ENCODE data around the gene ENPP1. TPM values are rescaled to one million over a fixed set of nuclear protein-coding genes. Genes with fewer than 3 reads are reported as not detected.
"Not testable (repeated sequence)": the region's sequence is repeated elsewhere in the genome, so short reads cannot be mapped to it uniquely, and the experiment has no call there.

ENPP1 gene
- total RNA-seq, 3 donors from 2014 or later, result 0.32 to 0.52 (median 0.51) TPM

- ATAC-seq, result peak; percentile 16 to 27
- H3K36me3 Mint-ChIP-seq (ENCODE audit: insufficient read depth); H3K4me3 Mint-ChIP-seq; DNase-seq; H3K9me3 Mint-ChIP-seq: not testable (repeated sequence)
- peaks cover 55% of the 10 kb centered on the region for H3K27me3 Mint-ChIP-seq (ENCODE audit: low read depth)
- peaks cover 11% of the 10 kb centered on the region for H3K4me1 Mint-ChIP-seq (ENCODE audit: low read depth)
These were observed 108.4 kb downstream of the ENPP1 start for GRCh38 chr6:131916091-131916796.

GRCh38 chr6:131916847-131917246 lies 109.0 kb downstream of the ENPP1 start:
- Mint-ChIP-seq H3K4me1 (ENCODE audit: low read depth) (peaks cover 11% of the 10 kb centered on the region), H3K27me3 (ENCODE audit: low read depth) (peaks cover 52% of the 10 kb centered on the region), H3K9me3 (peaks cover 8% of the 10 kb centered on the region), H3K4me3 (no peak overlapping the region), H3K36me3 (ENCODE audit: insufficient read depth) (no peaks in the 10 kb centered on the region)
- no peak for DNase-seq
- ATAC-seq, result peak in 1 of 2 donors; percentile 23

- no peaks in the 10 kb centered on the region for H3K36me3 Mint-ChIP-seq (ENCODE audit: insufficient read depth)
- H3K27me3 Mint-ChIP-seq (ENCODE audit: low read depth), result peaks cover 49% of the 10 kb centered on the region
- ATAC-seq, result no peak
- no peak overlapping the region for H3K4me3 Mint-ChIP-seq
- DNase-seq, result no peak
- peaks cover 9% of the 10 kb centered on the region for H3K4me1 Mint-ChIP-seq (ENCODE audit: low read depth)
- peaks cover 8% of the 10 kb centered on the region for H3K9me3 Mint-ChIP-seq
These were observed 109.5 kb downstream of the ENPP1 start for GRCh38 chr6:131917318-131917717.

GRCh38 chr6:131917763-131918649 lies 110.2 kb downstream of the ENPP1 start:
- Mint-ChIP-seq H3K9me3 (peaks cover 11% of the 10 kb centered on the region), H3K4me1 (ENCODE audit: low read depth) (peaks cover 9% of the 10 kb centered on the region), H3K4me3 (no peak overlapping the region), H3K27me3 (ENCODE audit: low read depth) (peaks cover 47% of the 10 kb centered on the region), H3K36me3 (ENCODE audit: insufficient read depth) (no peaks in the 10 kb centered on the region)
- DNase-seq (no peak), ATAC-seq (no peak)

GRCh38 chr6:131918650-131919355 lies 111.0 kb downstream of the ENPP1 start:
- peaks cover 40% of the 10 kb centered on the region for H3K27me3 Mint-ChIP-seq (ENCODE audit: low read depth)

GRCh38 chr6:131920656-131921055 lies 112.8 kb downstream of the ENPP1 start:
- no peaks in the 10 kb centered on the region for H3K36me3 Mint-ChIP-seq (ENCODE audit: insufficient read depth)
- peaks cover 12% of the 10 kb centered on the region for H3K9me3 Mint-ChIP-seq
- peaks cover 31% of the 10 kb centered on the region for H3K27me3 Mint-ChIP-seq (ENCODE audit: low read depth)
- H3K4me3 Mint-ChIP-seq, result no peak overlapping the region
- ATAC-seq (no peak), DNase-seq (no peak)
- peaks cover 9% of the 10 kb centered on the region for H3K4me1 Mint-ChIP-seq (ENCODE audit: low read depth)

More at GRCh38 chr6:131918650-131919355, 111.0 kb downstream of the ENPP1 start:
- peaks cover 9% of the 10 kb centered on the region for H3K4me1 Mint-ChIP-seq (ENCODE audit: low read depth)
- H3K4me3 Mint-ChIP-seq, result no peak overlapping the region
- ATAC-seq (no peak), DNase-seq (no peak)
- H3K9me3 Mint-ChIP-seq, result peaks cover 12% of the 10 kb centered on the region
- H3K36me3 Mint-ChIP-seq (ENCODE audit: insufficient read depth), result no peaks in the 10 kb centered on the region

GRCh38 chr6:131923356-131923755 lies 115.5 kb downstream of the ENPP1 start:
- peaks cover 5% of the 10 kb centered on the region for H3K27me3 Mint-ChIP-seq (ENCODE audit: low read depth)
- no peaks in the 10 kb centered on the region for H3K4me1 Mint-ChIP-seq (ENCODE audit: low read depth)
- no peak for DNase-seq
- no peaks in the 10 kb centered on the region for H3K36me3 Mint-ChIP-seq (ENCODE audit: insufficient read depth)
- peaks cover 9% of the 10 kb centered on the region for H3K9me3 Mint-ChIP-seq
- ATAC-seq, result no peak
- H3K4me3 Mint-ChIP-seq, result no peak overlapping the region

GRCh38 chr6:131924881-131925474 lies 117.2 kb downstream of the ENPP1 start:
- Mint-ChIP-seq H3K27me3 (ENCODE audit: low read depth) (peaks cover 4% of the 10 kb centered on the region), H3K9me3 (peaks cover 9% of the 10 kb centered on the region), H3K4me1 (ENCODE audit: low read depth) (no peaks in the 10 kb centered on the region), H3K4me3 (no peak overlapping the region), H3K36me3 (ENCODE audit: insufficient read depth) (no peaks in the 10 kb centered on the region)
- DNase-seq (no peak), ATAC-seq (no peak)

- ATAC-seq (no peak), DNase-seq (no peak)
- H3K27me3 Mint-ChIP-seq (ENCODE audit: low read depth), result peaks cover 21% of the 10 kb centered on the region
- H3K9me3 Mint-ChIP-seq, result no peaks in the 10 kb centered on the region
- no peaks in the 10 kb centered on the region for H3K36me3 Mint-ChIP-seq (ENCODE audit: insufficient read depth)
- no peaks in the 10 kb centered on the region for H3K4me1 Mint-ChIP-seq (ENCODE audit: low read depth)
- no peak overlapping the region for H3K4me3 Mint-ChIP-seq
These were observed 121.4 kb downstream of the ENPP1 start for GRCh38 chr6:131929264-131929663.

- no peak for DNase-seq
- no peak for ATAC-seq
- no peak overlapping the region for H3K4me3 Mint-ChIP-seq
- H3K9me3 Mint-ChIP-seq, result no peaks in the 10 kb centered on the region
- peaks cover 21% of the 10 kb centered on the region for H3K27me3 Mint-ChIP-seq (ENCODE audit: low read depth)
- no peaks in the 10 kb centered on the region for H3K36me3 Mint-ChIP-seq (ENCODE audit: insufficient read depth)
- H3K4me1 Mint-ChIP-seq (ENCODE audit: low read depth), result no peaks in the 10 kb centered on the region
These were observed 122.2 kb downstream of the ENPP1 start for GRCh38 chr6:131929976-131930375.

GRCh38 chr6:131931063-131931750 lies 123.4 kb downstream of the ENPP1 start:
- DNase-seq (no peak), ATAC-seq (no peak)

GRCh38 chr6:131936156-131936555 lies 128.3 kb downstream of the ENPP1 start:
- ATAC-seq (no peak), DNase-seq (no peak)
- H3K4me1 Mint-ChIP-seq (ENCODE audit: low read depth), result no peaks in the 10 kb centered on the region
- peaks cover 16% of the 10 kb centered on the region for H3K27me3 Mint-ChIP-seq (ENCODE audit: low read depth)
- no peak overlapping the region for H3K4me3 Mint-ChIP-seq
- no peaks in the 10 kb centered on the region for H3K36me3 Mint-ChIP-seq (ENCODE audit: insufficient read depth)
- H3K9me3 Mint-ChIP-seq, result no peaks in the 10 kb centered on the region

More at GRCh38 chr6:131931063-131931750, 123.4 kb downstream of the ENPP1 start:
- H3K36me3 Mint-ChIP-seq (ENCODE audit: insufficient read depth), result no peaks in the 10 kb centered on the region
- H3K4me3 Mint-ChIP-seq, result no peak overlapping the region
- H3K27me3 Mint-ChIP-seq (ENCODE audit: low read depth), result peaks cover 21% of the 10 kb centered on the region
- no peaks in the 10 kb centered on the region for H3K9me3 Mint-ChIP-seq
- no peaks in the 10 kb centered on the region for H3K4me1 Mint-ChIP-seq (ENCODE audit: low read depth)

- no peaks in the 10 kb centered on the region for H3K36me3 Mint-ChIP-seq (ENCODE audit: insufficient read depth)
- H3K4me3 Mint-ChIP-seq, result no peak overlapping the region
- no peaks in the 10 kb centered on the region for H3K9me3 Mint-ChIP-seq
- ATAC-seq, result no peak
- no peak for DNase-seq
- H3K4me1 Mint-ChIP-seq (ENCODE audit: low read depth), result no peaks in the 10 kb centered on the region
- peaks cover 9% of the 10 kb centered on the region for H3K27me3 Mint-ChIP-seq (ENCODE audit: low read depth)
These were observed 129.4 kb downstream of the ENPP1 start for GRCh38 chr6:131937226-131937625.
